ENCODE data around the gene MDFIC.

Gene MDFIC

GRCh38 chr7:115010441-115010820 is 88.5 kb downstream of the MDFIC start:
- H3K27ac ChIP-seq, result no peak overlapping the region
- H3K36me3 ChIP-seq (ENCODE audit: insufficient read depth, low read length), result no peaks in the 10 kb centered on the region
- DNase-seq (ENCODE audit: low read depth, low spot score), result no peak
- H3K4me3 ChIP-seq, result no peak overlapping the region
- H3K9me3 ChIP-seq (ENCODE audit: low read depth, low read length), result no peaks in the 10 kb centered on the region
- no peak overlapping the region for H3K9ac ChIP-seq (ENCODE audit: insufficient read length)
- TF ChIP-seq POLR2AphosphoS5 (IDR thresholded peaks at IDR 0.05; ENCODE audit: borderline replicate concordance, low read depth, low read length), result no peak
- no peak for TF ChIP-seq EZH2 (IDR thresholded peaks at IDR 0.05)
- TF ChIP-seq FOXP2 (optimal IDR thresholded peaks at IDR 0.05; ENCODE audit: control extremely low read depth, extremely low read length, insufficient read depth), result no peak

DNA sequence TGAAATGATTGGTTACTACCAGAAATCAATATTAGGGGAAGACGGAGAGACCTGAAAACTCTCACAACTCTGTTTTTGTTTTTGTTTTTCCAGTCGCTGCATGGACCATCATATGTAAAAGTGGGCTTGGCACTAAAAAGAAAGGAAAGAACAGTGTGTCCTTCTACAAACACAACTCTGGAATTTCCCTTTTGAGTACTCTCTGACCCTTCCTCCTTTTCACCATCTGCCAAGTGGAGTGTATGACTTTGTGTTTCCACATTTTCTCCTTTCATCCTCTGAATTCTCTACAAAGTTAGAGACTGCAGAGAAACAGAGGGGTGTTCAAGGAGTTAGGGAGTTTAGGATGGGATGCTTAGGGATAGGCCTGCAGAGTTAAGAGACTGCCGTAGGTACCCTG is 92.0 kb downstream of the MDFIC start:
- no peak for DNase-seq (ENCODE audit: low read depth, low spot score)
- Histone ChIP-seq H3K4me3 (no peak overlapping the region), H3K9ac (ENCODE audit: insufficient read length) (no peak overlapping the region), H3K9me3 (ENCODE audit: low read depth, low read length) (no peaks in the 10 kb centered on the region), H3K27ac (no peak overlapping the region), H3K36me3 (ENCODE audit: insufficient read depth, low read length) (peaks cover 2% of the 10 kb centered on the region; the same call in 1 of the 2 replicates)
- TF ChIP-seq EZH2 (IDR thresholded peaks at IDR 0.05) (no peak), POLR2AphosphoS5 (IDR thresholded peaks at IDR 0.05; ENCODE audit: borderline replicate concordance, low read depth, low read length) (no peak), FOXP2 (optimal IDR thresholded peaks at IDR 0.05; ENCODE audit: control extremely low read depth, extremely low read length, insufficient read depth) (no peak)

DNA sequence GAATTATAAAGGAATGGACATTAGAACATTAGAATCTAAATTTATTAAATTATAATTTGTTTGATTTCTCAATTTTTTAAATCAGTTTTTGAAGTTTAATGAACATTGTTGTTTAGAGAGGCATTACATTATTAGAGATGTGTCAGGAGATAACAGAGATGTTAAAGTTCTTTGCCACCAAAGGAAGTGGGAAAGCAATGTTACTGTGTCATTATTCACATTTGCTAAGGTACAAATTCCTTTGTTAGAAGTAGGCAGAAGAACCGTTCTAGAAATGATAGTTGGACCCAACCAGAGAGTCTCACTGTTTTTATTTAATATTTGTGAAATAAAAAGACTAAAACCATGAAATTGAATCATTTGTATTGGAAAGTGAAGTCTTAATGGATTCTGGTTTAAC is 92.9 kb downstream of the MDFIC start:
- no peak for TF ChIP-seq POLR2AphosphoS5 (IDR thresholded peaks at IDR 0.05; ENCODE audit: borderline replicate concordance, low read depth, low read length)
- no peak for TF ChIP-seq EZH2 (IDR thresholded peaks at IDR 0.05)
- TF ChIP-seq FOXP2 (optimal IDR thresholded peaks at IDR 0.05; ENCODE audit: control extremely low read depth, extremely low read length, insufficient read depth), result no peak
- Histone ChIP-seq H3K9me3 (ENCODE audit: low read depth, low read length) (no peaks in the 10 kb centered on the region), H3K4me3 (no peak overlapping the region), H3K9ac (ENCODE audit: insufficient read length) (no peak overlapping the region), H3K36me3 (ENCODE audit: insufficient read depth, low read length) (peaks cover 2% of the 10 kb centered on the region; the same call in 1 of the 2 replicates), H3K27ac (no peak overlapping the region)
- no peak for DNase-seq (ENCODE audit: low read depth, low spot score)

DNA sequence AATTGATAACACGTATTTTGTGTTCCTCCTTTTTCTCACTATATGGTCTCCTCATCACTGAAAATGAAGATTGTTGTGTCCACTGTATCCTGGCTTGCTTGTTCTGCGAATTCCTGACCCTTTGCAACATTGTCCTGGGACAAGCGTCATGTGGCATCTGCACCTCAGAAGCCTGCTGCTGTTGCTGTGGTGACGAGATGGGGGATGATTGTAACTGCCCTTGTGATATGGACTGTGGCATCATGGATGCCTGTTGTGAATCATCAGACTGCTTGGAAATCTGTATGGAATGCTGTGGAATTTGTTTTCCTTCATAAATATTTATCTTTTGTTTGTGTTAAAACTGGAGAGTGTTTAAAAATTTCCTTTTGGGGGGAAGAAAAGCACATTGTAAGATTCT is 93.7 kb downstream of the MDFIC start:
- no peak for TF ChIP-seq FOXP2 (optimal IDR thresholded peaks at IDR 0.05; ENCODE audit: control extremely low read depth, extremely low read length, insufficient read depth)
- no peak for TF ChIP-seq POLR2AphosphoS5 (IDR thresholded peaks at IDR 0.05; ENCODE audit: borderline replicate concordance, low read depth, low read length)
- no peak for TF ChIP-seq EZH2 (IDR thresholded peaks at IDR 0.05)
- no peak for DNase-seq (ENCODE audit: low read depth, low spot score)
- no peak overlapping the region for H3K27ac ChIP-seq
- H3K9me3 ChIP-seq (ENCODE audit: low read depth, low read length), result no peaks in the 10 kb centered on the region
- no peak overlapping the region for H3K4me3 ChIP-seq
- H3K36me3 ChIP-seq (ENCODE audit: insufficient read depth, low read length), result peaks cover 2% of the 10 kb centered on the region; the same call in 1 of the 2 replicates
- no peak overlapping the region for H3K9ac ChIP-seq (ENCODE audit: insufficient read length)

GRCh38 chr7:115019882-115020605 is 98.2 kb downstream of the MDFIC start:
- peaks cover 2% of the 10 kb centered on the region; the same call in 1 of the 2 replicates for H3K36me3 ChIP-seq (ENCODE audit: insufficient read depth, low read length)
- no peak overlapping the region for H3K4me3 ChIP-seq
- DNase-seq (ENCODE audit: low read depth, low spot score), result no peak
- H3K9ac ChIP-seq (ENCODE audit: insufficient read length), result no peak overlapping the region
- no peak overlapping the region for H3K27ac ChIP-seq
- no peaks in the 10 kb centered on the region for H3K9me3 ChIP-seq (ENCODE audit: low read depth, low read length)
- no peak for TF ChIP-seq EZH2 (IDR thresholded peaks at IDR 0.05)
- no peak for TF ChIP-seq FOXP2 (optimal IDR thresholded peaks at IDR 0.05; ENCODE audit: control extremely low read depth, extremely low read length, insufficient read depth)
- TF ChIP-seq POLR2AphosphoS5 (IDR thresholded peaks at IDR 0.05; ENCODE audit: borderline replicate concordance, low read depth, low read length), result no peak

GRCh38 chr7:115023219-115023618 is 101.3 kb downstream of the MDFIC start:
- no peak overlapping the region for H3K9ac ChIP-seq (ENCODE audit: insufficient read length)
- no peak overlapping the region for H3K27ac ChIP-seq
- TF ChIP-seq FOXP2 (optimal IDR thresholded peaks at IDR 0.05; ENCODE audit: control extremely low read depth, extremely low read length, insufficient read depth) (no peak), POLR2AphosphoS5 (IDR thresholded peaks at IDR 0.05; ENCODE audit: borderline replicate concordance, low read depth, low read length) (no peak), EZH2 (IDR thresholded peaks at IDR 0.05) (no peak)
- H3K9me3 ChIP-seq (ENCODE audit: low read depth, low read length), result no peaks in the 10 kb centered on the region
- peaks cover under 1% of the 10 kb centered on the region; the same call in 1 of the 2 replicates for H3K36me3 ChIP-seq (ENCODE audit: insufficient read depth, low read length)
- H3K4me3 ChIP-seq, result no peak overlapping the region
- DNase-seq (ENCODE audit: low read depth, low spot score), result no peak

- no peak for DNase-seq (ENCODE audit: low read depth, low spot score)
- TF ChIP-seq FOXP2 (optimal IDR thresholded peaks at IDR 0.05; ENCODE audit: control extremely low read depth, extremely low read length, insufficient read depth) (no peak), EZH2 (IDR thresholded peaks at IDR 0.05) (no peak), POLR2AphosphoS5 (IDR thresholded peaks at IDR 0.05; ENCODE audit: borderline replicate concordance, low read depth, low read length) (no peak)
These were observed 102.4 kb downstream of the MDFIC start for GRCh38 chr7:115024276-115024675.

DNA sequence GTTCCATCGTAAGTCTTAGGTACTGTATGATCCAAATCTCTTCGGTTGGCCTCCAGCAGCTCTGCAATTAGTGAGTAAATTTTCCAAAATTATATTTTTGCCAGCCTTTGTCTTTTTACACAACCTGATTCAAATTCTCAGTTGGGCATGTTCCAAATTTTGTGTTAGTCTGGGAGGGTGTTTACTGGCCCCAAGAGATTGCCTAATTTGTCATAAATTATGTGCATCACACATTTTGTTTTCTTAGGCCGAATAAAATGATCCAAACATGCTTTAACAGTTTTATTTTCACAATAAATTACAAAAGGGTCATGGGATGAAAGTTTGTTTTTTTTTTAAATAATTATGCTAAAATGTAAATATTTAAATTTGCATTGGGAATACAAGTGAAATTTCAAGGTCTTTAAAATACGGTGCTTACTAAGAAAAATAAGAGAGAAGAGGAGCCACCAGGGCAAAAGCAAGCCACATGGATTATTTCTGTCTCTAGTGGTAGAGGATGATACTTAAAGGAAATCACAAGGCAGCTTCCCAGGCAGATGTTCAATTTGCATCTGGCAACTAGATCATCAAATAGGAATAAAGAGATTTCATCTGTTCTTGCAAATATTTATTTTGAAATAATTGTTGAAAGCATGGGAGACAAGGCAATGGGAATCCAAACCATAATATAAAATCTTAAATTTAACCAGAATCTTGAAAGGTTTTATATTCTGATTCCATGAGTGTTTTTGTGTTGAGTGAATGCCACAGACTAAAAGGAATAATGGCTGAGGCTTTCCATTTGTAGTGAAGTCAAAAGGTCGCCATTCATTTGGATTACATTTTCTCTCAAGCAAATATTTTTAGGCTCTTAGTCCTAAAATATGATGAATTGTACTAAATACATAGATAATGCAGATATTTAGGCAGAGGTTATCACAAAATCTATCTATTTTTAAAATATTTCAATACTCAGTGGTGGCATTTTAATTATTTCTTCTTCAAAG is 111.1 kb downstream of the MDFIC start:
- H3K27ac ChIP-seq, result no peak overlapping the region
- no peak overlapping the region for H3K4me3 ChIP-seq
- H3K9ac ChIP-seq (ENCODE audit: insufficient read length), result no peak overlapping the region
- no peaks in the 10 kb centered on the region for H3K9me3 ChIP-seq (ENCODE audit: low read depth, low read length)
- no peak for DNase-seq (ENCODE audit: low read depth, low spot score)
- no peaks in the 10 kb centered on the region for H3K36me3 ChIP-seq (ENCODE audit: insufficient read depth, low read length)
- no peak for TF ChIP-seq EZH2 (IDR thresholded peaks at IDR 0.05)
- TF ChIP-seq POLR2AphosphoS5 (IDR thresholded peaks at IDR 0.05; ENCODE audit: borderline replicate concordance, low read depth, low read length), result no peak
- no peak for TF ChIP-seq FOXP2 (optimal IDR thresholded peaks at IDR 0.05; ENCODE audit: control extremely low read depth, extremely low read length, insufficient read depth)

More at GRCh38 chr7:115024276-115024675, 102.4 kb downstream of the MDFIC start:
- Histone ChIP-seq H3K9me3 (ENCODE audit: low read depth, low read length) (no peaks in the 10 kb centered on the region), H3K9ac (ENCODE audit: insufficient read length) (no peak overlapping the region), H3K27ac (no peak overlapping the region), H3K4me3 (no peak overlapping the region), H3K36me3 (ENCODE audit: insufficient read depth, low read length) (no peaks in the 10 kb centered on the region)

Data from SK-N-MC (cell line).